Uterus (tissue), 4 donors: ENCODE measurements around the gene SLC1A6. TPM values are rescaled to one million over a fixed set of nuclear protein-coding genes. Genes with fewer than 3 reads are reported as not detected.

Experiments
- DNase-seq, 2 donors: peaks; one replicate each; pipeline ENCODE4 v3.0.0-alpha.2; 2019 to 2020
- H3K27ac ChIP-seq, 2 donors: fragments of 200-600 bp; sonication (generic); 1 replicate in 1 of 2; 2 replicates in 1 of 2; pipeline ENCODE4 v1.5.1; 2016 to 2018
- H3K27me3 ChIP-seq, 2 donors: fragments of 200-600 bp; sonication (generic); one replicate each; pipeline ENCODE4 v1.5.1; 2018 to 2019; ENCODE audit warnings: control low read depth in 1 of 2
- H3K36me3 ChIP-seq, 2 donors: fragments of 200-600 bp; sonication (generic); one replicate each; pipeline ENCODE4 v1.5.1; 2019; ENCODE audit warnings: control low read depth in 1 of 2
- H3K4me1 ChIP-seq, 2 donors: fragments of 200-600 bp; sonication (generic); one replicate each; pipeline ENCODE4 v1.5.1; 2018 to 2019; ENCODE audit warnings: control low read depth in 1 of 2
- H3K4me3 ChIP-seq, 2 donors: fragments of 200-600 bp; sonication (generic); 1 replicate in 1 of 2; 2 replicates in 1 of 2; pipeline ENCODE4 v1.5.1; 2018 to 2019; ENCODE audit warnings: mild to moderate bottlenecking in 1 of 2
- H3K9me3 ChIP-seq, 2 donors: fragments of 200-600 bp; sonication (generic); one replicate each; pipeline ENCODE4 v1.5.1; 2019; ENCODE audit warnings: control low read depth in 1 of 2
- POLR2A ChIP-seq, 2 donors: fragments of 450-650 bp; IDR thresholded peaks; one replicate each; pipeline ENCODE4 v1.6.1; 2016; ENCODE audit warnings: antibody characterized with exemption in 2 of 2, mild to moderate bottlenecking in 1 of 2, moderate library complexity in 1 of 2
- intact Hi-C: fragments of 100-400 bp; cut with DNase I; formaldehyde crosslinking; loops from one replicate; pipeline ENCODE4 v1.15.1; 2023; ENCODE audit warnings: low total_unique reads
- total RNA-seq, 4 donors: library from RNA; depleted of rRNA in 3 of 4; stranded (reverse); fragments of >200 nt in 3 of 4; gene quantifications; one replicate each; pipeline versions ENCODE4 v1.1.0 to v1.2.4, GENCODE V29; 2014 to 2023
- TF ChIP-seq, protein P1 (sequence below), 4 experiments: fragments of 200-600 bp in 2 of 4; fragments of 450-650 bp in 2 of 4; sonication (generic) in 2 of 4; IDR thresholded peaks; one replicate each; pipeline ENCODE4 v1.5.1; 2016 to 2019; ENCODE audit warnings: antibody characterized with exemption in 4 of 4, mild to moderate bottlenecking in 2 of 4, moderate library complexity in 1 of 4
- donor health status: DM: yes; HTN: yes; CAD: no.

The SLC1A6 gene
- total RNA-seq, 4 donors from 2014 or later: 0.41 TPM; not detected in 3

GRCh38 chr19:15015946-15016542, 36.4 kb upstream of the SLC1A6 start:
- Histone ChIP-seq H3K27ac (no peak overlapping the region), H3K4me1 (no peaks in the 10 kb centered on the region), H3K4me3 (no peak overlapping the region), H3K9me3 (no peaks in the 10 kb centered on the region), H3K27me3 (no peaks in the 10 kb centered on the region), H3K36me3 (no peaks in the 10 kb centered on the region)
- intact Hi-C loops: no loop called here
- TF ChIP-seq, protein P1, sequence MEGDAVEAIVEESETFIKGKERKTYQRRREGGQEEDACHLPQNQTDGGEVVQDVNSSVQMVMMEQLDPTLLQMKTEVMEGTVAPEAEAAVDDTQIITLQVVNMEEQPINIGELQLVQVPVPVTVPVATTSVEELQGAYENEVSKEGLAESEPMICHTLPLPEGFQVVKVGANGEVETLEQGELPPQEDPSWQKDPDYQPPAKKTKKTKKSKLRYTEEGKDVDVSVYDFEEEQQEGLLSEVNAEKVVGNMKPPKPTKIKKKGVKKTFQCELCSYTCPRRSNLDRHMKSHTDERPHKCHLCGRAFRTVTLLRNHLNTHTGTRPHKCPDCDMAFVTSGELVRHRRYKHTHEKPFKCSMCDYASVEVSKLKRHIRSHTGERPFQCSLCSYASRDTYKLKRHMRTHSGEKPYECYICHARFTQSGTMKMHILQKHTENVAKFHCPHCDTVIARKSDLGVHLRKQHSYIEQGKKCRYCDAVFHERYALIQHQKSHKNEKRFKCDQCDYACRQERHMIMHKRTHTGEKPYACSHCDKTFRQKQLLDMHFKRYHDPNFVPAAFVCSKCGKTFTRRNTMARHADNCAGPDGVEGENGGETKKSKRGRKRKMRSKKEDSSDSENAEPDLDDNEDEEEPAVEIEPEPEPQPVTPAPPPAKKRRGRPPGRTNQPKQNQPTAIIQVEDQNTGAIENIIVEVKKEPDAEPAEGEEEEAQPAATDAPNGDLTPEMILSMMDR (IDR thresholded peaks at IDR 0.05): no peak
- no peak for TF ChIP-seq POLR2A (IDR thresholded peaks at IDR 0.05)
- DNase-seq: no peak

- no peak overlapping the region for H3K4me3 ChIP-seq
- TF ChIP-seq, protein P1 (IDR thresholded peaks at IDR 0.05): no peak
- TF ChIP-seq POLR2A (IDR thresholded peaks at IDR 0.05): no peak
- no peaks in the 10 kb centered on the region for H3K9me3 ChIP-seq
- intact Hi-C loops: no loop called here
- no peak for DNase-seq
- H3K4me1 ChIP-seq: no peaks in the 10 kb centered on the region
- H3K27me3 ChIP-seq: no peaks in the 10 kb centered on the region
- H3K27ac ChIP-seq: no peak overlapping the region
- no peaks in the 10 kb centered on the region for H3K36me3 ChIP-seq
Observed at GRCh38 chr19:15014579-15014978, 34.9 kb upstream of the SLC1A6 start.

- no peak for DNase-seq
- Histone ChIP-seq H3K27me3 (no peaks in the 10 kb centered on the region), H3K36me3 (no peaks in the 10 kb centered on the region), H3K4me3 (no peak overlapping the region), H3K4me1 (no peaks in the 10 kb centered on the region), H3K9me3 (no peaks in the 10 kb centered on the region), H3K27ac (no peak overlapping the region)
- TF ChIP-seq, protein P1 (IDR thresholded peaks at IDR 0.05): no peak
- intact Hi-C loops: no loop called here
Observed at GRCh38 chr19:15010501-15011300, 31.0 kb upstream of the SLC1A6 start.

DNA sequence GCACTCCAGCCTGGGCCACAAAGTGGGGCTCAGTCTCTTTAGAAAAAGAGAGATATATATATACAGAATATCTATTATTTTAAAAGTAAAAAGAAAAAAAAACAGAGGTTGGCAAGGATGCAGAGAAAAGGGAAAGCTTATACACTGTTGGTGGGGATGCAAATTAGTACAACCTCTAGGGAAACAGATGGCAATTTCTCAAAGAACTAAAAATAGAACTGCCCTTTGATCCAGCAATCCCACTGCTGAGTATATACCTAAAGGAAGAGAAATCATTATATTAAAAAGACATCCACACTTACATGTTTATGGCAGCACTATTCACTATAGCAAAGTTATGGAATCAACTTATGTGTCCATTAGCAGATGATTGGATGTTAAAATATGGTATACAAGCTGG, 28.6 kb upstream of the SLC1A6 start:
- H3K36me3 ChIP-seq: no peaks in the 10 kb centered on the region
- H3K27me3 ChIP-seq: no peaks in the 10 kb centered on the region
- no peaks in the 10 kb centered on the region for H3K9me3 ChIP-seq
- DNase-seq: no peak
- intact Hi-C loops: no loop called here
- no peak overlapping the region for H3K27ac ChIP-seq
- no peaks in the 10 kb centered on the region for H3K4me1 ChIP-seq
- H3K4me3 ChIP-seq: no peak overlapping the region
- no peak for TF ChIP-seq POLR2A (IDR thresholded peaks at IDR 0.05)
- TF ChIP-seq, protein P1 (IDR thresholded peaks at IDR 0.05): no peak

DNA sequence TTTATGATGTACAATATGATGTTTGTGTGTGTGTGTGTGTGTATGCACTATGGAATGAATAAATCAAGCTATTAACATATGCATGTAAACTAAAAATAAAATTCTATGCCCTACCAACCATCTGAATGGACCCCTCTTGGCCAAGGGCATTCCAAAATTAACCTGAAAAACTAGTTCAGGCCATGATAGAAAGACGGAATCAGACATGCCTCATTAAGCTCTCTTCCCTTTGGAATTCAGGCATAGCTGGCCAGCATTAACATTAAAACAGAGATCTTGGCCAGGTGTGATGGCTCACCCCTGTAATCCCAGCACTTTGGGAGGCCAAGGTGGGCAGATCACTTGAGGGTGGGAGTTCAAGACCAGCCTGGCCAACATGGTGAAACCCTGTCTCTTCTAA, 18.3 kb upstream of the SLC1A6 start:
- H3K36me3 ChIP-seq: no peaks in the 10 kb centered on the region
- H3K9me3 ChIP-seq: no peaks in the 10 kb centered on the region
- TF ChIP-seq, protein P1 (IDR thresholded peaks at IDR 0.05): no peak
- TF ChIP-seq POLR2A (IDR thresholded peaks at IDR 0.05): no peak
- no peaks in the 10 kb centered on the region for H3K27me3 ChIP-seq
- H3K27ac ChIP-seq: no peak overlapping the region
- H3K4me3 ChIP-seq: no peak overlapping the region
- intact Hi-C loops: no loop called here
- H3K4me1 ChIP-seq: no peaks in the 10 kb centered on the region
- DNase-seq: no peak
